ENCODE results near the gene KIF6. TPM values are rescaled to one million over a fixed set of nuclear protein-coding genes. Genes with fewer than 3 reads are reported as not detected.
"Not testable (repeated sequence)": the region's sequence is repeated elsewhere in the genome, so short reads cannot be mapped to it uniquely, and the experiment has no call there.

KIF6 gene
- total RNA-seq, 1 donor from 2014 or later, result 0.33 TPM

DNA sequence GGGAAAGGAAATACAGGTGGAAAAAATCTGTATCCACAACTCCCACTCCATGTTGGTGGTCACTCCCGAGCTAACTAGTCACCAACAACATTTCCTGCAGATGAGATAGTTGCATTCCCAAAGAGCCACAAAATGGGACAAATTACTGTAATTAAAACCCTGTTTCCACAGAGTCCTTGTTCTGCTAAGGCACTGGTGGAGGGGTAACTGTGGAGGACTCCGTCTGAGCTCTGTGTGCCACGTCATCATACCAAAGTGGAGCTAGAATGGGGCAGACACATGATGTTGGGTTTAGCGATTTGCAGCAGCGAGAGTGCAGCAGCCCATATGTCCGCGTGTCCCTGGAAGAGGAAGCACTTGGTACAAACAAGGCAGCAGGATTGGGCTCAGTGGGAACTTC, 230.2 kb downstream of the KIF6 start:
- intact Hi-C loops (cut with micrococcal nuclease), result no loop called here
- Mint-ChIP-seq H3K4me1 (no peaks in the 10 kb centered on the region), H3K27me3 (no peaks in the 10 kb centered on the region), H3K9me3 (no peaks in the 10 kb centered on the region), H3K4me3 (no peak overlapping the region), H3K36me3 (ENCODE audit: low read depth) (no peaks in the 10 kb centered on the region), H3K27ac (no peak overlapping the region)
- no peak for DNase-seq

DNA sequence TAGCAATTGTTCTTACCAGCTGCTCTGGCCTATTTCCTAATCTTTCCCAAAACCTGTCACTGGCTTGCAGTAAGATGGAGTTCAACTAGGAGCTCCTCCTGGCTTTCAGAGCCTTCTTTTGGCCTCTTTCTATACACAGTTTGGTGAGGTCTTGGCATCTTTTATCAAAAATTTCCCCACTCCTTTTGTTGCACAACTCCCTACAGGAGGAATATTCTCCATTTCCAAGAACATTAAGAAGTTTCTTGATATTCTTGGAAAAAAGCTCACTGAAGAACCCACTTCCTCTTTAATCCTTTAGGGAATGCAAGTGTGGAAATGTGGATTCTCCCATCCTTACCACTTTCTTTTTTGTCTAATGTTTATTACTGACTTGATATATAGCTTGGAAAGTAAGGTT, 231.4 kb downstream of the KIF6 start:
- no peak for DNase-seq
- Mint-ChIP-seq H3K27ac (no peak overlapping the region), H3K4me1 (no peaks in the 10 kb centered on the region), H3K9me3 (no peaks in the 10 kb centered on the region), H3K27me3 (peaks cover 4% of the 10 kb centered on the region), H3K4me3 (no peak overlapping the region), H3K36me3 (ENCODE audit: low read depth) (no peaks in the 10 kb centered on the region)
- intact Hi-C loops (cut with micrococcal nuclease), result no loop called here

DNA sequence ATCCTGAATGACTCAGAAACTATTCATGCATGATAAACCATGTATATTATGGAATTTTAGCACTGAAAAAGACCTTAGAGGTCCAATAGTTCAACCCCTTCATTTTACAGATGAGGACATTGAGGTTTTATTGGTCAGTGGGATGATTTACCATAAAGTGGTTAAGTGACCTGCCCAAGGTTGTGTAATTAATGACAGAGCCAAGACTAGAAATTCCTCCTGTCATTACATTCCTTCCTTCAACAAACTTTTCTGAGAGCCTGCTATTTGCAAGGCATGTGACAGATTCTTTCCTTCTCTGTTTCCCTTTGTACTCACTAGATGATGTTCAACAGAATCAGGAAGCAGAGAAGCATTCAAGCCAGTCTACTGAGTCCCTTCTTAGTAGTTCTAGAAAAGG, 232.0 kb downstream of the KIF6 start:
- Mint-ChIP-seq H3K9me3 (no peaks in the 10 kb centered on the region), H3K4me3 (no peak overlapping the region), H3K27me3 (peaks cover 6% of the 10 kb centered on the region), H3K4me1 (no peaks in the 10 kb centered on the region), H3K36me3 (ENCODE audit: low read depth) (no peaks in the 10 kb centered on the region), H3K27ac (no peak overlapping the region)
- no peak for DNase-seq
- intact Hi-C loops (cut with micrococcal nuclease), result no loop called here

DNA sequence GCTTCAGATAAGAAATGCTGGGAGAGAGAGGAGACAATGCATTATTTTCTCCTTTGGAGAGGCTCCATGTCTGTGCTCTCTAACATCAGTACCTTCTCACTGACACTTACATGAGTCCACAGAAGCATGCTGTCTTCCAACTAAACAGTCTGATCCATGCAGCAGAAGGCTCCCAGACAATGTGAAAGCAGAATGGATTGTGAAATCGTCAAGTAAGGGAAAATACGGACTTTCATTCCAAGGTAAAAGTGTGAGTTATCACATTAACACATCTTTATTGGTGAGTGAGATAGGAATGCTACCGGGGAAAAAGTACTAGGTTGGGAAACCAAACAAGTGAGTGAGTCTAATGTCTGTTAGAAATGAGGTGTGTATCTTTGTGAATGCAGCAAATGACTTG, 235.1 kb downstream of the KIF6 start:
- Mint-ChIP-seq H3K4me1 (no peaks in the 10 kb centered on the region), H3K27ac (no peak overlapping the region), H3K4me3 (no peak overlapping the region), H3K27me3 (peaks cover 6% of the 10 kb centered on the region), H3K9me3 (no peaks in the 10 kb centered on the region), H3K36me3 (ENCODE audit: low read depth) (no peaks in the 10 kb centered on the region)
- intact Hi-C loops (cut with micrococcal nuclease), result no loop called here
- no peak for DNase-seq

DNA sequence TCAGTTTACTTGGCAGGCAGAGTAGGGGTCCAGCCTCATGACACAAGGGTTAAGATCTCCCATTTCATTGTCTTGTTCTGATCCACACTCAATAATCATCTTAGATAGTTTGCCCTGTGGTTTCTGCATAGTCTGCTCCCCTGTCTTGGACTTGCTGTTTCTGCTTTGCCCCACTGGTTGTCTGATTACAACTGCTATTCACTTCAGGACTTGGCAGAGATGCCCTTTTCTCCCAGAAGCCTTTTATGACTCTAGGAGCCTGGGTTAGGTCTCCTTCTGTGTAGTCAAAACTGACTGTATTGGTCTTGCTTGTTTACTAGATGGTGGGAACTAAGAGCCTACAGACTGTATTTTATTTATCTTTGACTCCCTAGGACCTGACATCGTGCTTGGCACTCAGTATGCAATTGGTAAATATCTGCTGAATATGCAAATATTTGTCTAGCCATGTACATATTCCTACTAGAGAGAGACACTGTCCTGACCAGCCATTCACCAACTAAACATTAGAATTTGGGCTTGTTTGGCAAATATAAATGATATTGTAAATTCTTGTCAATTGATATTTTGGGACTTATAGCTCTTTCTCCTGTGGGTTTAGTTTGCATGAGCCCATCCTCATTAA, 236.8 kb downstream of the KIF6 start:
- Mint-ChIP-seq H3K4me3 (no peak overlapping the region), H3K36me3 (ENCODE audit: low read depth) (no peaks in the 10 kb centered on the region), H3K9me3 (no peaks in the 10 kb centered on the region), H3K27ac (no peak overlapping the region), H3K27me3 (peaks cover 6% of the 10 kb centered on the region), H3K4me1 (no peaks in the 10 kb centered on the region)
- intact Hi-C loops (cut with micrococcal nuclease), result no loop called here
- no peak for DNase-seq

DNA sequence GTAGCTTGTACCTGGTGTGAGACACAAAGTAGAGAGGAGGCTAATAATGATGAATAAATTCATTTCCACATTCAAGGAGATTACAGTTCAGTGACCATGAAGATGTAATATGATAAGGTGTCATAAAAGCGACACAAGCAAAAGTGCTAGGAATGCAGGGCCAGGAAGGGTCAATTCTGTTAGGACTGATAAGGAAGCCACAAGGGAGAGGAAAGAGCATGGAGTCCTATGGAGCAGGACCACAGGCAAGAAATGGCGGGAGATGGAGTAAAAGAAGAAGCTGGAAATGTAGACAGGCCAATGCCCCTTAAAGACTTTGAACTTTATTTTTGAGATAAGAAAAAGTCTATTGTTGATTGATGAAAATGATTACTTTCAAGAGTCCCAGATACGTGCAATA, 240.9 kb downstream of the KIF6 start:
- Mint-ChIP-seq H3K4me1 (peaks cover 2% of the 10 kb centered on the region), H3K4me3 (no peak overlapping the region)
- no peak for DNase-seq

DNA sequence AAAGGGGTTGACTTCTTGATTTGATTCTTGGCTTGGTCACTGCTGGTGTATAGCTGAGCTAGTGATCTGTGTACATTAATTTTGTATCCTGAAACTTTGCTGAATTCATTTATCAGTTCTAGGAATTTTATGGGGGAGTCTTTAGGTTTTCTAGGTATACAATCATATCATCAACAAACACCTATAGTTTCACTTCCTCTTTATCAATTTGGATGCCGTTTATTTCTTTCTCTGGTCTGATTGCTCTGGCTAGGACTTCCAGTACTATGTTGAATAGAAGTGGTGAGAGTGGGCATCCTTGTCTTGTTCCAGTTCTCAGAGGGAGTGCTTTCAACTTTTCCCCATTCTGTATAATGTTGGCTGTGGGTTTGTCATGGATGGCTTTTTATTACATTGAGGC, 245.4 kb downstream of the KIF6 start:
- H3K4me3 Mint-ChIP-seq; H3K4me1 Mint-ChIP-seq; H3K9me3 Mint-ChIP-seq; intact Hi-C loops (cut with micrococcal nuclease); H3K27ac Mint-ChIP-seq; DNase-seq; H3K36me3 Mint-ChIP-seq (ENCODE audit: low read depth): not testable (repeated sequence)
- H3K27me3 Mint-ChIP-seq, result peaks cover 17% of the 10 kb centered on the region

More for the DNA sequence above, 240.9 kb downstream of the KIF6 start:
- Mint-ChIP-seq H3K36me3 (ENCODE audit: low read depth) (no peaks in the 10 kb centered on the region), H3K27me3 (peaks cover 16% of the 10 kb centered on the region), H3K9me3 (no peaks in the 10 kb centered on the region), H3K27ac (no peak overlapping the region)
- intact Hi-C loops (cut with micrococcal nuclease), result no loop called here

DNA sequence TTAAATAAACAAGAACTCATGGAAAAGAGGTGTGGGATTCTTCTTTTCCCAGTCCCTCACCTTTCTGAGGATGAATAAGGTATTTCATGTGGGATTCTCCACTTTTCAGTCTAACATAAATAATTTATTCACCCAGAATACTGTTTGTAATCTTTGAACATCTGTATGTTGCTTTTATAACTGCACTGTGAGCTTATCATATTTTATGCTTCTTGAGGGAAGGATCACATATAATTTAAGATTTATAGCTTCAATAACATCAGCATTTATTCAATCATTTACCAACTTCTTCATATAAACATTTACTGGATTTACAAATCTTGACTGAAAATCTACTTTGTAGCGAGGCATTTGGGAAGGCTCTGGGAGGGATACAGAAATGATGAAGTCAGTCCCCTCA, 248.5 kb downstream of the KIF6 start:
- Mint-ChIP-seq H3K27ac (no peak overlapping the region), H3K27me3 (peaks cover 17% of the 10 kb centered on the region), H3K4me1 (peaks cover 12% of the 10 kb centered on the region), H3K4me3 (no peak overlapping the region), H3K36me3 (ENCODE audit: low read depth) (no peaks in the 10 kb centered on the region), H3K9me3 (peaks cover 10% of the 10 kb centered on the region)
- no peak for DNase-seq
- intact Hi-C loops (cut with micrococcal nuclease), result no loop called here

DNA sequence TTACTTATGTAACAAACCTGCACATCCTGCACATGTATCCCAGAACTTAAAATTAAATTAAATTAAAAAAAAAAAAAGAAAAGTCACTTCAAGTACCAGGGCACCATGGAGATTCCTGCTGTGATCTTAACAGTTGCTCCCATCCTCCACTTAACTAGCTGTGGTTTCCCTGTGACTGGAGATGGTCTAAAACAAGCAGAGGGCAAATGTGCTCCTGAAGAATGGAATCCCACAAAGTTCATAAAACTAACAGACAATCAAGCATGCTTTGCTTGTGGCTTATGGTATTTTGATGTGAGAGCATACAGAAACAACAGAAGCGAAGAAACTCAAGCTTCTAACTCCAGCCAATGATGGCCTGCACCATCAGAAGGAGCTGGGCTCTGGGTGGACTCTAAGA, 249.1 kb downstream of the KIF6 start:
- Mint-ChIP-seq H3K4me3 (no peak overlapping the region), H3K9me3 (peaks cover 10% of the 10 kb centered on the region), H3K27ac (no peak overlapping the region), H3K36me3 (ENCODE audit: low read depth) (no peaks in the 10 kb centered on the region), H3K27me3 (peaks cover 14% of the 10 kb centered on the region), H3K4me1 (peaks cover 12% of the 10 kb centered on the region)
- intact Hi-C loops (cut with micrococcal nuclease), result no loop called here
- DNase-seq, result peak; percentile 24

DNA sequence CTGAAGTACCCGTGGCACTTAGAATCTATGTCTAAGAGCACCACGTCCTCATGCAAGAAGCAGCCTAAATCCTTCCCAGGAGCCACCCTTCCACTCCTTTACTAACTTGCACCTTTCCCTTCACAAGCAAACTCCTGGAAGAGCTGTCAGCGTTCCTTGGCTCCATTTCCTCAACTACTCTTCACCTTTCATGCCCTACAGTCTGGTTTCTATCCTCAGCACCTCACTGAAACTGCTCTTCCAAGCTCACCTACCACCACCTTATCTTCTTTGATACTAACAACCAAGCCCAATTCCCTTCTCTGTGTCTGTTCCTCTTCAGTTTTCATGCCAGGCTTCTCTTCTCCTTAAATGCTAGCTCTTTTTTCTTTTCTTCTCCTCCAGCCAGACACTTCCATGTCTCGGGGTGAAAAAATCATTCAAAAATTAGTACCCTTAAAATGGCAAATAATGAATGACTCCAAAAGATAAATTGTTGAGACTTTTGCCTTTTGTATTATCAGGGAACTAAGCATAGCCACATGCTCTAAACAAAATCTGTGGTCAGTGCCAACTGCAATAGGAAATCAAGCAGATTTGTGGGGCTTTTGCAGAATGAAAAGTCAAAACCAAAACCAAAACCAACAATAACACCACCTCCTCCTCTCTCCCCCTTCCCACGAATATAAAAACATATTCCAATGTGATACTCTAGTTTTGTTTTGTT, 253.1 kb downstream of the KIF6 start:
- peaks cover 10% of the 10 kb centered on the region for H3K4me1 Mint-ChIP-seq
- peak overlapping the region; percentile 47 for H3K4me3 Mint-ChIP-seq
- H3K36me3 Mint-ChIP-seq (ENCODE audit: low read depth), result no peaks in the 10 kb centered on the region
- H3K27ac Mint-ChIP-seq, result peak overlapping the region; percentile 5
- H3K9me3 Mint-ChIP-seq, result peaks cover 10% of the 10 kb centered on the region
- DNase-seq, result peak; percentile 60
- H3K27me3 Mint-ChIP-seq, result peaks cover 2% of the 10 kb centered on the region
- intact Hi-C loops (cut with micrococcal nuclease), result no loop called here

DNA sequence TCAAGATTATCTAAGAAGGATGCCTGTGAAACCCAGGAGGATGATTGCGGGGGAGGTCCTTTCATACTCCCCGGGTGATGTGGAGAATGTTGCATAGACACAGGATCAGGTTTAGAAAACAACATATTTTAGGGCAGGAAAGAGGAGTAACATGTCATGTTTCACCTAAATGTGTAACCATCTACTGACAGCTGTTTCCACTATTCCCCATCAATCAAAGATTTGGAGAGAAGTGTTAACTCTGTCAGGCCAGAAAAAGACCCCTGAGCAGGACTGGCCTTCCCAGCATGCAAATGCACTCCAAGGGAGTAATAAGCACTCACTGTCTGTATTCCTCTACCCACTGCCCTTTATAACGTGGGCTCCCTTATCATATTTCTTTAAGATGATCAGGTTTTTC, 254.7 kb downstream of the KIF6 start:
- no peak overlapping the region for H3K4me3 Mint-ChIP-seq
- H3K27me3 Mint-ChIP-seq, result peaks cover 4% of the 10 kb centered on the region

DNA sequence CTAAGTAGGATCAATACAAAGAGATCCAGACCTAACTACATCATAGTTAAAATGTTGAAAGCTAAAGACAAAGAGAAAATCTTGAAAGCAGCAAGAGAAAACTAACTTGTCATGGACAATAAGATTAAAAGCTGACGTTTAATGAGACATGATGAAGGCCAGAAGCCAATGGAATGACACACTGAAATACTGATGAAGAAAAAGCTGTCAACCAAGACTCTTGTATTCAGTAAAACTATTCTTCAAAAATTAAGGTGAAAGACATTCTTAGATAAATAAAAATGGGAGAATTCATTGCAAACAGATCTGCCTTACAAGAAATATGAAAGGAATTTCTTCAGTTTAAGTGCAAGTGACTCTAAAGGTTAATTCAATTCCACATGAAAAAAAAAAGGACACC, 256.8 kb downstream of the KIF6 start:
- H3K4me1 Mint-ChIP-seq, result peaks cover 8% of the 10 kb centered on the region
- H3K9me3 Mint-ChIP-seq, result no peaks in the 10 kb centered on the region
- no peak for DNase-seq
- H3K27ac Mint-ChIP-seq, result no peak overlapping the region
- no peak overlapping the region for H3K4me3 Mint-ChIP-seq
- intact Hi-C loops (cut with micrococcal nuclease), result no loop called here
- no peaks in the 10 kb centered on the region for H3K36me3 Mint-ChIP-seq (ENCODE audit: low read depth)
- H3K27me3 Mint-ChIP-seq, result peaks cover 4% of the 10 kb centered on the region

More for the DNA sequence above, 254.7 kb downstream of the KIF6 start:
- DNase-seq, result peak; percentile 27
- intact Hi-C loops (cut with micrococcal nuclease), result no loop called here
- peaks cover 6% of the 10 kb centered on the region for H3K9me3 Mint-ChIP-seq
- H3K4me1 Mint-ChIP-seq, result peaks cover 10% of the 10 kb centered on the region
- H3K27ac Mint-ChIP-seq, result no peak overlapping the region
- H3K36me3 Mint-ChIP-seq (ENCODE audit: low read depth), result no peaks in the 10 kb centered on the region

DNA sequence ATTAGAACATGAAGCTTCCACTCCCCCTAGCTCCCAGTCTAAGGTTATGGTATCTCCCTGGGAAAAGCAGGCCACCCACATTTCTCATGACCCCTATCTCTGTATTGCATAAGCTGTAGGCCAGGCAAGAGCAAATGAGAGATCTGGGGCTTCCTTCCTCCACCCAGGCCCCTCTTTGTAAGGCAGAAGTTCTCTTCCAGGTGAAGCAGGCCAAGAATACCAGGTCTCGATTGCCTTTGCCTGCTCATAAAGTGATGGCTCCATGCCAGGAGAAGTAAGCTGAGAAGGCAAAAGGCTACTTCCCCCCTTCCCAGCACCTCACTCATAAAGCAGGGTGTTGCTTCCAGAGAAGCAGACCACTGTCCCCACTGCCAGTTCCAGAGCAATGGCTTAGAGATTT, 258.6 kb downstream of the KIF6 start:
- peaks cover 7% of the 10 kb centered on the region for H3K27me3 Mint-ChIP-seq
- H3K4me3 Mint-ChIP-seq, result no peak overlapping the region
- H3K27ac Mint-ChIP-seq, result no peak overlapping the region
- no peak for DNase-seq
- intact Hi-C loops (cut with micrococcal nuclease), result no loop called here
- H3K4me1 Mint-ChIP-seq, result no peaks in the 10 kb centered on the region
- no peaks in the 10 kb centered on the region for H3K9me3 Mint-ChIP-seq
- H3K36me3 Mint-ChIP-seq (ENCODE audit: low read depth), result no peaks in the 10 kb centered on the region

DNA sequence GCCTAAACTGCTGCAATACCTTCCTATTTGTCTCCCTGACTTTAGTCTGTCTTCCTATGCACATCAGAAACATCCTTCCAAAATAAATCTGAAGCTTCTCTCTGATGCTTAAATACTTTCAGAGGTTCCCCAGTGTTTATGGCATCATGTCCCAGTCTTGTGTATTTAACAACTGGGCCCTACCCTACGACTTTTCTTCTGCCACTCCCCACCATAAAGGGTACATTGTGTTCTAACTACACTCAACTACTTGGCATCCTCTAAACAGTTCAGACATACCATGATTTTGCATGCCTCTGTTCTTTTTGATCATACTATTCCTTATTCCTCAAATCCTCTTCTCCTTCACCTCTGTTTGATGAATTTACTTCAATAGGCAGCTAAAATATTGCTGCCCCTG, 259.7 kb downstream of the KIF6 start:
- no peak overlapping the region for H3K4me3 Mint-ChIP-seq
- no peaks in the 10 kb centered on the region for H3K4me1 Mint-ChIP-seq
- no peaks in the 10 kb centered on the region for H3K9me3 Mint-ChIP-seq
- H3K27me3 Mint-ChIP-seq, result peaks cover 7% of the 10 kb centered on the region
- H3K27ac Mint-ChIP-seq, result no peak overlapping the region
- H3K36me3 Mint-ChIP-seq (ENCODE audit: low read depth), result no peaks in the 10 kb centered on the region
- intact Hi-C loops (cut with micrococcal nuclease), result no loop called here
- no peak for DNase-seq

DNA sequence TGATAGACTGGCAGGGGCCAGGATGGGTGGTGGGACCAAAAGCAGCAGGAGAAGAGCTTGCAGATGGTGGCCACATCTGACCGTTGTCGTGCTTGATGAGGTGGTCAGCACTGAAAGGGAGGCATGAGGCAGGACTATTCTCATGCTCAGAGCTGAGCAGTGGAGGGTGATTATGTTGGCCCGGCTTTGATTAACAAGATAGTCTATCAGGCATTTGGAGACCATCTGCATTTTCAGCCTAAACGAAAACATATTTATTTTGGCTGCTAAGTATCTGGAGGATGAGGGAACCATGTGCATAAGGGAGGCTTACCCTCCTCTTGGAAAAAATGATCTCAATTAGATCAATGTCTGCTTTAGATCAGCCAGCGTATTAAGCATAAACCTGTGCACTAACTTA, 261.1 kb downstream of the KIF6 start:
- intact Hi-C loops (cut with micrococcal nuclease), result no loop called here
- Mint-ChIP-seq H3K4me1 (no peaks in the 10 kb centered on the region), H3K36me3 (ENCODE audit: low read depth) (no peaks in the 10 kb centered on the region), H3K27ac (no peak overlapping the region), H3K27me3 (peaks cover 7% of the 10 kb centered on the region), H3K9me3 (no peaks in the 10 kb centered on the region), H3K4me3 (no peak overlapping the region)
- DNase-seq, result peak; percentile 10
